ENCODE measurements around the gene FAM107A.

FAM107A gene

GRCh38 chr3:58551636-58552180 is 25.5 kb downstream of the FAM107A start:
- TF ChIP-seq TSHZ2 (CRISPR knock-in tag; IDR thresholded peaks at IDR 0.05) (no peak), TOX (CRISPR knock-in tag; IDR thresholded peaks at IDR 0.05; ENCODE audit: borderline replicate concordance) (no peak), ZNF70 (CRISPR knock-in tag; IDR thresholded peaks at IDR 0.05) (no peak), PPARA (CRISPR knock-in tag; IDR thresholded peaks at IDR 0.05; ENCODE audit: borderline replicate concordance) (no peak), ISL1 (CRISPR knock-in tag; IDR thresholded peaks at IDR 0.05) (no peak), BACH2 (CRISPR knock-in tag; IDR thresholded peaks at IDR 0.05; ENCODE audit: borderline replicate concordance) (no peak), CSDC2 (CRISPR knock-in tag; IDR thresholded peaks at IDR 0.05) (no peak), ZNF8 (CRISPR knock-in tag; IDR thresholded peaks at IDR 0.05) (no peak), SNAI2 (CRISPR knock-in tag; IDR thresholded peaks at IDR 0.05) (no peak), TCF4 (CRISPR knock-in tag; IDR thresholded peaks at IDR 0.05; ENCODE audit: borderline replicate concordance) (no peak), PATZ1 (CRISPR knock-in tag; IDR thresholded peaks at IDR 0.05; ENCODE audit: borderline replicate concordance) (no peak), OSR1 (CRISPR knock-in tag; IDR thresholded peaks at IDR 0.05) (no peak), CSRNP3 (CRISPR knock-in tag; IDR thresholded peaks at IDR 0.05) (no peak), RARB (CRISPR knock-in tag; IDR thresholded peaks at IDR 0.05) (no peak), ZNF565 (CRISPR knock-in tag; conservative IDR thresholded peaks at IDR 0.05; ENCODE audit: low read depth) (no peak), ESRRG (CRISPR knock-in tag; IDR thresholded peaks at IDR 0.05) (no peak), POU6F1 (CRISPR knock-in tag; IDR thresholded peaks at IDR 0.05; ENCODE audit: borderline replicate concordance, low read depth) (no peak), ZFP30 (CRISPR knock-in tag; IDR thresholded peaks at IDR 0.05) (no peak), ZC3H10 (CRISPR knock-in tag; IDR thresholded peaks at IDR 0.05) (no peak), ARNTL (CRISPR knock-in tag; IDR thresholded peaks at IDR 0.05; ENCODE audit: borderline replicate concordance, low read depth) (no peak)
- no peak for ATAC-seq

GRCh38 chr3:58544541-58544940 is 32.6 kb downstream of the FAM107A start:
- ATAC-seq = no peak
- TF ChIP-seq PATZ1 (CRISPR knock-in tag; IDR thresholded peaks at IDR 0.05; ENCODE audit: borderline replicate concordance) = no peak
- no peak for TF ChIP-seq ARNTL (CRISPR knock-in tag; IDR thresholded peaks at IDR 0.05; ENCODE audit: borderline replicate concordance, low read depth)
- no peak for TF ChIP-seq ZNF8 (CRISPR knock-in tag; IDR thresholded peaks at IDR 0.05)
- no peak for TF ChIP-seq GLIS3 (CRISPR knock-in tag; IDR thresholded peaks at IDR 0.05)
- no peak for TF ChIP-seq RARB (CRISPR knock-in tag; IDR thresholded peaks at IDR 0.05)
- TF ChIP-seq ZNF70 (CRISPR knock-in tag; IDR thresholded peaks at IDR 0.05) = no peak
- TF ChIP-seq CSRNP3 (CRISPR knock-in tag; IDR thresholded peaks at IDR 0.05) = no peak
- no peak for TF ChIP-seq TCF4 (CRISPR knock-in tag; IDR thresholded peaks at IDR 0.05; ENCODE audit: borderline replicate concordance)
- TF ChIP-seq CSDC2 (CRISPR knock-in tag; IDR thresholded peaks at IDR 0.05) = no peak
- no peak for TF ChIP-seq BACH2 (CRISPR knock-in tag; IDR thresholded peaks at IDR 0.05; ENCODE audit: borderline replicate concordance)
- TF ChIP-seq SNAI2 (CRISPR knock-in tag; IDR thresholded peaks at IDR 0.05) = no peak

All from SK-N-SH treated with all-trans-retinoic acid at 6 μM for 48 hours (cell line).